ENCODE measurements around the gene CYBC1.

CYBC1 gene

DNA sequence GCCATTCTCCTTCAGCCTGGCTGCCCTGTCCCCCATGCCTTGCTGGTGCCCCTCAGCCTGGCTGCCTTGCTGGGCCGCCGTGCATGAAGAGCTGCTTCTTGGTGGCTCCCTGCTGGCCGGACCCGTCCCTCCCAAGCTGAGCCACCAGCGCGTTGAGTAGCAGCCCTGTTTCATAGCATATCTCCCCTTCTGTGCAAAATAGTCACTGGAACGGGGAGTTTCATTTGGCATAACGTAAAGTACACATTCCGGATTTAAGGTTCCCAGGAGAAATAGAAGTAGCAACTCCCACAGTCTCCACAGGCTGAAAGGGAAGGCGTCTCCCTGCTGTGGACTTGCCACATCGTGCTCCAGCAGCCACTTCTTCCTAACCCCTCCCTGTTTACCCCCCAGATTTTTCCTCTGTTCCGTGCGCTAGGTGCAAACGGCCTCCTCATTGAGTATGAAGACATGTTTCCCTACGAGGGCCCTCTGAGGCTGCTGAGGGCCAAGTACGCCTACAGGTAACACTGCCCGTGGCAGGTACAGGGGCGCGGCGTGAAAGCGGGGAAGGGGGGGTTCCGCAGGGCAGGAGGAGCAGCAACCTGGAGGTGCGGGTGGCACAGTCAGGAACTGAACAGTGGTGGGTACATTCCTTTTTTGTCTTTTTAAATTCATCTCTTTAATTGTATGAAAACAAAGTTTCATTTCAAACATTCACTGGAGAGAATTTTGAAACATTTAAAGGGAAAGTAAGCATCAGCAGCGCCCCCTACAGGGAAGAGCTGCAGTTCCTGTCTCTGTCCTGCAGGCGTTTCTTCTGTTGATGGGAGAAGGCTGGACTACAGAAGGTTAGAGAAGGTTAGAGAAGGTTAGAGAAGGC is 26.3 kb downstream of the CYBC1 start:
- Histone ChIP-seq H2AFZ (ENCODE audit: low read length) (no peak overlapping the region), H3K4me1 (ENCODE audit: insufficient read depth, low read length, poor library complexity, severe bottlenecking) (peaks cover 23% of the 10 kb centered on the region), H3K27me3 (ENCODE audit: insufficient read depth, low read length, poor library complexity, severe bottlenecking) (no peaks in the 10 kb centered on the region), H3K4me2 (ENCODE audit: low read depth, low read length, poor library complexity, severe bottlenecking) (peak overlapping the region; percentile 44), H4K20me1 (ENCODE audit: insufficient read depth, low read length, poor library complexity, severe bottlenecking) (no peaks in the 10 kb centered on the region), H3K4me3 (ENCODE audit: low read length, poor library complexity, severe bottlenecking) (no peak overlapping the region), H3K79me2 (ENCODE audit: insufficient read depth, low read length) (peaks cover 25% of the 10 kb centered on the region), H3F3A (ENCODE audit: low read depth) (0 out of 2 replicates have a peak, but pooled peaks cover 4% of the 10 kb centered on the region), H3K9me2 (replicated peaks; ENCODE audit: low read depth, low read length) (no peaks in the 10 kb centered on the region), H3K9me3 (ENCODE audit: insufficient read depth, low read depth, low read length) (no peaks in the 10 kb centered on the region), H3K9ac (ENCODE audit: low read depth, low read length, poor library complexity, severe bottlenecking) (peak overlapping the region; percentile 51), H3K36me3 (ENCODE audit: insufficient read depth, low read length) (no peaks in the 10 kb centered on the region)
- peak; percentile 96 for TF ChIP-seq CTCF (conservative IDR thresholded peaks at IDR 0.05; ENCODE audit: low read length)
- no peak for TF ChIP-seq EZH2phosphoT487 (IDR thresholded peaks at IDR 0.05; ENCODE audit: borderline replicate concordance)

DNA sequence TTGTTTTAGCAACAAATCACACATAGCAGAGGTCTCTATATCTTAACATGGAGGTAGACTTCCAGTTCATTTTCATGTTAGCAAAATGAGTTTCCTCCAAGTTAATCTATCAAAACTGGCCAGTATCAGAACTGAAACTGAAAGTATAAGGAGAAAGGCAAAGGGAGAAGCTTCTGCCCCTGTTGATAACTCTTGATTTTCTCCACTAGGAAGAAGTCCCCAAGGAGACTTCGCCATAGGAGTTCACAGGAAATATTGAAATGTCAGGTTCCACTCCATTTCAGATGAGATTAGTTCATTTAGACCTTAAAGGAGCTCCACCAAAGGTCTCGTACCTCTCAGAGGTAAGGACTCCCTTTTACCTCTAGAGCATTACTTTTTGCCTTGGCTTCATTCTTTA is 31.0 kb downstream of the CYBC1 start:
- H3K27me3 ChIP-seq (ENCODE audit: insufficient read depth, low read length, poor library complexity, severe bottlenecking), result no peaks in the 10 kb centered on the region
- H2AFZ ChIP-seq (ENCODE audit: low read length), result no peak overlapping the region
- peaks cover 22% of the 10 kb centered on the region for H4K20me1 ChIP-seq (ENCODE audit: insufficient read depth, low read length, poor library complexity, severe bottlenecking)
- H3F3A ChIP-seq (ENCODE audit: low read depth), result no peaks in the 10 kb centered on the region
- H3K4me3 ChIP-seq (ENCODE audit: low read length, poor library complexity, severe bottlenecking), result peak overlapping the region; percentile 99
- H3K9me3 ChIP-seq (ENCODE audit: insufficient read depth, low read depth, low read length), result no peaks in the 10 kb centered on the region
- H3K9me2 ChIP-seq (replicated peaks; ENCODE audit: low read depth, low read length), result no peaks in the 10 kb centered on the region
- peak overlapping the region; percentile 83 for H3K4me2 ChIP-seq (ENCODE audit: low read depth, low read length, poor library complexity, severe bottlenecking)
- H3K9ac ChIP-seq (ENCODE audit: low read depth, low read length, poor library complexity, severe bottlenecking), result peak overlapping the region; percentile 84
- H3K36me3 ChIP-seq (ENCODE audit: insufficient read depth, low read length), result no peaks in the 10 kb centered on the region
- H3K79me2 ChIP-seq (ENCODE audit: insufficient read depth, low read length), result peaks cover 16% of the 10 kb centered on the region; the same call in 1 of the 2 replicates
- H3K4me1 ChIP-seq (ENCODE audit: insufficient read depth, low read length, poor library complexity, severe bottlenecking), result peaks cover 14% of the 10 kb centered on the region
- TF ChIP-seq CTCF (conservative IDR thresholded peaks at IDR 0.05; ENCODE audit: low read length) (no peak), EZH2phosphoT487 (IDR thresholded peaks at IDR 0.05; ENCODE audit: borderline replicate concordance) (no peak)

DNA sequence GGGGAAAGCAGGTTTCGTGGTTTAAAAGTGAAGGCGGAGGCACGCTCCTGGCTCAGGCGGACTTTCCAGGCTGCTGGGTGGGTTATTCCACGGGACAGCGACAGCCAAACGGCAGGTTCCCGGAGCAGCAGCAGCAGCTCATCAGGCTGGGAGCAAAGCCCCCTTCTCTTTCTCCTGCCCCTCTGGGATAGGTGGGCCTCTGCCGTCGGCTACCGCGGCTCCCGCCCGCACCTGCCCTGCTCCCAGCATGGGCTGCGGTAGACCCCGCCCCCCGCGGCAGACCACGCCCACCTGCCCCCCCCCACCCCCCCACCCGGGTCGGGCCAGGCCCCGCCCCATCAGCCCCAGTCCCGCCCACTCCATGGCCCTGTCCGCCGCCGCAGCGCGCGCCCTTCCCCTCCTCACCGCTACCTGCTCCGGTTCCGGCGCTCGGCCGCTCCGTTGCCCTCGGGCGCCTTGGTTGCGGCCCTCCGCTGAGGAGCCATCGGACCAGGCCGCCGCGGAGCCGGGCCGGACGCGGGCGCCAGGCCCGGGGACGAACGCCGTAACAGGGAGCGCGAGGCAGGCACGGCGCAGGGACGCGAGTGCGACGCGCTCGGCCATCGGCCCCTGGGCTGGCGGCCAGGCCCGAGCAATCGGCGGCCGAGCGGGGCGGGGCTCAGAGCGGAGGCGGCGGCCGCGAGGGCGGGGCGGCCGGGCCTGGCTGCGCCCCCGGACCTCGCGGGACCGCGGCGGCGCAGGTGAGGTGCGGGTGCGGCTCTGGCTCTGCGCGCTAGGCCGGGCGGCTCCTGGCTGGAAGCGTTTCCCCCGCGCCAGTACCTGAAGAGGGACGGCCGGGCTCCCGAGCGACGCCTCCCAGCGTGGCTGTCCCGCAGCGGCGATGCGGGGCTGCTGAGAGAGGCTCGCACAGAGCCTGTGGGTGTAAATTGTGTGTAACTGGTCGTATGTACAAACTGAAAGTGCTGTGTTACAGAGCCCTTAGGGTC is 32.3 kb downstream of the CYBC1 start, which contains the start of the genes HEXD and OGFOD3:
Gene HEXD (plus strand): TSS at position 347 of the 986 bp plus-strand sequence. CDS start 1,453 bp downstream, outside the sequence.
Gene OGFOD3 (minus strand): TSS at position 586 of the 986 bp plus-strand sequence. CDS start 101 bp downstream, at position 485.
- TF ChIP-seq EZH2phosphoT487 (IDR thresholded peaks at IDR 0.05; ENCODE audit: borderline replicate concordance) (no peak), CTCF (conservative IDR thresholded peaks at IDR 0.05; ENCODE audit: low read length) (no peak)
- H3K27me3 ChIP-seq (ENCODE audit: insufficient read depth, low read length, poor library complexity, severe bottlenecking), result no peaks in the 10 kb centered on the region
- H3K4me3 ChIP-seq (ENCODE audit: low read length, poor library complexity, severe bottlenecking), result peak within 1 kb of the TSS; percentile 99
- H3K4me2 ChIP-seq (ENCODE audit: low read depth, low read length, poor library complexity, severe bottlenecking), result peak within 1 kb of the TSS; percentile 93
- H3K4me1 ChIP-seq (ENCODE audit: insufficient read depth, low read length, poor library complexity, severe bottlenecking), result peaks cover 14% of the 10 kb centered on the region
- peaks cover 22% of the 10 kb centered on the region for H4K20me1 ChIP-seq (ENCODE audit: insufficient read depth, low read length, poor library complexity, severe bottlenecking)
- H3K9me3 ChIP-seq (ENCODE audit: insufficient read depth, low read depth, low read length), result no peaks in the 10 kb centered on the region
- H3K79me2 ChIP-seq (ENCODE audit: insufficient read depth, low read length), result peaks cover 20% of the 10 kb centered on the region; the same call in 1 of the 2 replicates
- no peaks in the 10 kb centered on the region for H3K36me3 ChIP-seq (ENCODE audit: insufficient read depth, low read length)
- peak within 1 kb of the TSS; percentile 84 for H3K9ac ChIP-seq (ENCODE audit: low read depth, low read length, poor library complexity, severe bottlenecking)
- 0 out of 2 replicates have a peak within 1 kb of the TSS, but pooled peaks have one; percentile 76 for H2AFZ ChIP-seq (ENCODE audit: low read length)
- no peaks in the 10 kb centered on the region for H3K9me2 ChIP-seq (replicated peaks; ENCODE audit: low read depth, low read length)
- H3F3A ChIP-seq (ENCODE audit: low read depth), result no peaks in the 10 kb centered on the region
